Stimulated activated CD8-positive, alpha-beta memory T cell treated with anti-CD3 and anti-CD28 coated beads, Interleukin-15, amount 100 ng/mL, for 1 hour (primary cell): ENCODE data around the gene DENND4C.
"Not testable (repeated sequence)": the region's sequence is repeated elsewhere in the genome, so short reads cannot be mapped to it uniquely, and the experiment has no call there.

ENCODE experiments used
- DNase-seq: peaks from one replicate; pipeline ENCODE4 v3.0.0-alpha.2; 2020; ENCODE audit warnings: low read depth

Gene DENND4C

DNA sequence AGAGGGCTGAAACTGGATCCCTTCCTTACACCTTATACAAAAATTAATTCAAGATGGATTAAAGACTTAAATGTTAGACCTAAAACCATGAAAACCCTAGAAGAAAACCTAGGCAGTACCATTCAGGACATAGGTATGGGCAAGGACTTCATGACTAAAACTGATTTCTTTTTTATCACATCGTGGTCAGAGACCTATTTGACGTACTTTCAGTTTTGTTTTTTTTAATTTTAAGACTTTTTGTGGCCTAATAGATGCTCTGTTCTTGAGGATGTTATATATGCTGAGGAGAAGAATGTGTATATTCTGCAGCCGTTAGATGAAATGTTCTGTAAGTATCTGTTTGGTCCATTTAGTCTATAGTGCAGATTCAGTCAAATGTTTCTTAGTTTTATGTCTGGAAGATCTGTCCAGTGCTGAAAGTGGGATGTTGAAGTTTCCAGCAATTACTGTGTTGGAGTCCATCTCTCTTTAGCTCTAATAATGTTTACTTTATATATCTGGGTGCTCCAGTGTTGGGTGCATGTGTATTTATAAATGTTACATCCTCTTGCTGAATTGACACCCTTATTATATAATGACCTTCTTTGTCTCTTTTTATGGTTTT, 36.4 kb downstream of the DENND4C start:
- not testable (repeated sequence) for DNase-seq

DNA sequence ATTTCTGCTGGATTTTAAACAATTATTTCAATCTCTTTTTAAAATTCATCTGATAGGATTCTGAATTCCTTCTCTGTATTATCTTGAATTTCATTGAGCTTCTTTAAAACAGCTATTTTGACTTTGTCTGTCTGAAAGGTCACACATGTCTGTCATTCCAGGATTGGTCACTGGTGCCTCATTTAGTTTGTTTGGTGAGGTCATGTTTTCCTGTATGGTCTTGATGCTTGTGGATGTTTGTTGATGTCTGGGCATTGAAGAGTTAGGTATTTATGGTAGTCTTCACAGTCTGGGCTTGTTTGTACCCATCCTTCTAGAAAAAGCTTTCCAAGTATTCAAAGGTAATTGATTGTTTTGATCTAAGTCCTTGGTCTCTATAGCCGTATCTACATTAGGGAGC, 39.1 kb downstream of the DENND4C start:
- no peak for DNase-seq

DNA sequence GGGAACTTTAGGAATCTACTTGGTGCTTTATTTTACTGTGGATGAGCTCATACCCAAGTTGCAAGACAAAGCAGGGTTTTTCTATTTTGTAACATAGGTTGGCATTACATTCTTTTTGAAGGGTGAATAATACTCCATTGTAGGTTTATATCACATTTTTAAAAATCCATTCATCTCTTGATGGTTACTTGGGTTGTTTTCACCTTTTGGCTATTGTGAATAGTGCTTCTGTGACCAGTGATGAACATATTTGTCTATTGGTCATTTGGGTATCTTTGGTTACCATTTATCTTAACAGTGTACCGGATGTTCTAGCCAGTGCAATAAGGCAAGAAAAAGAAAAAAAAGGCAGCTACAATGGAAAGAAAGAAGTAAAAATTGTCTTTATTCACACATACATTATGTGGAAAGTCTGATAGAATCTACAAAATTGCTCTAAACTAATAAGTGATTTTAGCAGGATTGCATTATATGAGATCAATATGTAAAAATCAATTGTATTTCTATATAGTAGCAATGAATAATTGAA, 40.0 kb downstream of the DENND4C start:
- DNase-seq, result no peak

DNA sequence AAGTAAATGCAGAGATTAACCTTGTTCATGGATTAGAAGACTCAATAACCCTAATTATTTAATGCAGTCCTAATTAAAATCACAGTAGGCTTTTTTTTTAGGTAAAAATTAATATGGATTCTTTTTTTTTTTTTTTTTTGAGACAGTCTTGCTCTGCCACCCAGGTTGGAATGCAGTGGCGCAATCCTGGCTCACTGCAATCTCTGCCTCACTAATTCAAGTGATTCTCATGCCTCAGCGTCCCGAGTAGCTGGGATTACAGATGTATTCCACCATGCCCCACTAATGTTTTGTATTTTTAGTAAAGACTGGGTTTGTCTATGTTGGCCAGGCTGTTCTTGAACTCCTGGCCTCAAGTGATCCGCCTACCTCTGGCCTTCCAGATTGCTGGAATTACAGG, 40.6 kb downstream of the DENND4C start:
- DNase-seq, result no peak

DNA sequence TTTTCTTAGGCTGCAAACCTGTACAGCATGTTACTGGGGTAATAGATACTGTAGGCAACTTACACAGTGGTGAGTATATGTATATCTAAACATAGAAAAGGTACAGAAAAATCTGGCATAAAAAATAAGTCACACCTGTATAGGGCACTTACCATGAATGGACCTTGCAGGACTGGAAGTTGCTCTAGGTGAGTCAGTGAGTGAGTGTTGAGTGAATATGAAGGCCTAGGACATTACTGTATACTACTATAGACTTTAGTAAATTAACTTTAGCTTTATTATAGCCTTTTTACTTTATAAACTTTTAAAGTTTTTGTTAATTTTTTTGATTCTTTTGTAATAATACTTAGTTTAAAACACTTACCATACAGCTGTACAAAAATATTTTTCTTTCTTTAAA, 51.3 kb downstream of the DENND4C start:
- no peak for DNase-seq

DNA sequence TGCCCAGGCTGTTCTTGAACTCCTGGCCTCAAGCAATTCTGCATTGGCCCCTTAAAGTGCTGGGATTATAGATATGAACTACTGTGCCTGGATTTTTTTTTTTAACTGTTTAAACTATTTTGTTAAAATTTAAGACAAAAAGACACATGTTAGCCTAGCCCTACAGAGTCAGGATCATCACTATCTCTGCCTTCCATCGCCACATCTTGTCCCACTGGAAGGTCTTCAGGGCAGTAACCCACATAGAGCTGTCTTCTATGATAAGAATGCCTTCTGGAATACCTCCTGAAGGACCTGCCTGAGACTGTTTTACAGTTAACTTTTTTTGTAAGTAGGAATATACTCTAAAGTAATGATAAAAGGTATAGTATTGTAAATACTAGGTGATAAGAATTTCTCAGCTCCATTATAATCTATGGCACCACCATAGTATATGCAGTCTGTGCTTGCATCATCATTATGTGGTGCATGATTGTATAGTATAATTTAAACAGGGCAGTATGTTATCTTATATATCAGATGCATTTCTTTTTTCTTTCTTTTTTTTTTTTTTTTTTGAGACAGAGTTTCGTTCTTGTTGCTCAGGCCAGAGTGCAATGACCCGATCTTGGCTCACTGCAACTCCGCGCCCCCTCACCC, 52.7 kb downstream of the DENND4C start:
- no peak for DNase-seq

DNA sequence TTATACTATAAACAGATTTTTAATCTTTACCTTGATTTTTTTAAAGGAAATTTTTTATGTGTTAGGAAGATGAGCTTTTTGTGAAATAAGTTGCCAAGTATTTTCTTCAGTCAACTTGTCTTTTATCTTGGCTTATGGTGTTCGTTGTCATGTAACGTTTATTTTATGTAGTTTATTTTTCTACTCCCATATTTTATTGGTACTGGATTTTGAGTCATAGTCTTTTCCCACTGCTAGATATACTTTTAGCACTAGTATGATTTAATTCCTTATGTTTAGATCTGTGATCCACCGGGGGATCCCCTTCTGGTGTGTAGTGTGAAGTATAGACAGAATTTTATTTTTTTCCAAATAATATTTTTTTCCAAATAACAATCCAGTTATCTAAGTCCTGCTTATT, 54.2 kb downstream of the DENND4C start:
- DNase-seq, result no peak

DNA sequence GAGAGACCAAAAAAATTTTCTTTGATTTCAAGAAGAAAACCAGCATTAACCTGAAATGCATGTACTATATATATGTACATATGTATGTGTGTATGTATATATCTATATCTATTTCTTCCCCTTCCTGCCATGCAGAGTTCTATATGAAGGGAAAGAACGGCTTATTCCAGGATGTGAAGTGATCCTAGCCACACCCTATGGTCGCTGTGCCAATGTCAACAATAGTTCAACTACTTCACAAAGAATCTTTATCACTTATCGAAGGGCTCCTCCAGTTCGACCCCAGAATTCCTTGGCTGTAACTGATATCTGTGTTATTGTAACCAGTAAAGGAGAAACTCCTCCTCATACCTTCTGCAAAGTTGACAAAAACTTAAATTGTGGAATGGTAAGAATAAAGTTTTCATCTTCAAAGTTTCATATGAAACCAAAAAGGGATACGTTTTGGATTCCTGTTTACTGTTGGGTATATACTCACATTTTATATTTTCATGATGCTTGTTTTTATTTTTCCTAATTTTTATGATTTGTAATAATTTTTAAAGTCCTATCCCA, 56.2 kb downstream of the DENND4C start:
- DNase-seq, result no peak

DNA sequence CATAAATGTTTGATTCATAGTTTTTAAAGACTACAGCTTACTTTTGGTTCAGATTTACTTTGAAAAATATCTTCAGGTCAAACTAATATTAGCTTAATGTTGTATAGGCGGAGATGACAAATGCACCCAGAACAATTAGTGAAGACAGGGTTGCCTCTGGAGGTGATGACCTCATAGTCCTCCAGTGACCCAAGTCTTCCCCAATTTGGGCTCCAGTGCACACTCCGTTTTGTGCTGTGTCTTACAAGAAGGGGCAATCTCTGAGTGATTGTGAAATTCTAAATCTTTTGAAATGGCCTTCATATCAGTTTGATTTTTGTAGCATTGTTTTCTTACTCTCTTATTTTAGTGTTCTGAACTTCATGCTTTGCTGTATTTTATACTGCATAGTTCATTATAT, 57.6 kb downstream of the DENND4C start:
- DNase-seq, result no peak

DNA sequence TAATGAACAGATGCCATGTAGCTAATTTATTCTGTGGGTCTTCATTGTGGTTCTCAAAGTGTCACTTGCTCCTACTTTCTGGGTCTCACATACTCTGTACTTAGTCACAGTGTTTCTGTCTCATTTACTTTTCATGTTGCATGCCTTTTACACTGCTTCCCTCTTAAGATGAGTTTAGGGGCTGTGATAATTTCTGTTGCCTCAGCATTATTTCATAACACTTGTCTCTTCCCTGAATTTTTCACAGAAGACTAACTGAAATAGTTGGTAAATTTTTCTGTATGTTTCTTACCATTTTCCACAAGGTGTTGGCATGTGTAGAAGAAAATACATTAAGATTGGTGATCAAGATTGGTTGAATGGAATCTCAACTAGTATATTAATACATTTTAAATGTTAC, 59.6 kb downstream of the DENND4C start:
- no peak for DNase-seq

DNA sequence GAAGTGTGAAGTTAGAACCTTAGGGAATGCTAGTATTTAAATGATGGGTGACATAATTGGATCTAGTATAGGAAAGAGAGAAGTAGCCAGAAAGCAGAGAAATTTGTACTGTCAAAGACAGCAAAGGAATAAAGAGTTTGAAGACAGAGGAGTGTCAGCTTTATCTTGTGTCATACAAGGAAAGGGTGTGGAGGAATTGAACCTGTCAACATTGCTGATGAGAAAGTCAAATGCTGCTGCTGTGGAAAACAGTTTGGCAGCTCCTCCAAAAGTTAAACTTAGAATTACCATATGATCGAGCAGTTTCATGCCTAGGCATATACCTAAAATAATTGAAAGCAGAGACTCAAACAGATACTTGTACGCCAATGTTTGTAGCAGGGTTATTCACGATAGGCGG, 63.7 kb downstream of the DENND4C start:
- no peak for DNase-seq

DNA sequence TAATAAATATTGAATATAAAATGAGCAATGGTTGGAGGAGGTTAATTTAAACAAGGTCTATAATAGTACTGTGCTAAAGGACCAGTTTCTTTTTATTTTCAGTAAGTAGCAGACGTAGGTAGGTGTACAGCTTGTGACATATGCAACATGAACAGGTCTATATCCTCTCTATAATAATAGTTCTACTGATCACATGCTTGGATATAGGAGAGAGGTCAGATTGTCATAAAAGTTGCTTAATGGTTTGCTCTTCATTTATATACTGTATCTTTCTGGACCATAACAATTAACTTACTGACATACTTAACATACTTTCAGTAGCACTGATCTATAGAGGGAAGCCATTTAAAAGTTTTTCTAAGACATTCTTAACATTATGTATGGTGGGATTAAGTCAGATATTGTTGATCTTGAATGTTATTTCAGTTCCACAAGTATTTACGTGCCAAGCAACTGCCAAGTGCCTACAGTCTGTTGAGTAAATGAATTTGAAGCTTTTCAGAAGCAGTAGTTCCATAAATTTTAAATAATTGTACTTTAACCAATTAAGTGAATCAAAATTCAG, 68.0 kb downstream of the DENND4C start:
- no peak for DNase-seq

DNA sequence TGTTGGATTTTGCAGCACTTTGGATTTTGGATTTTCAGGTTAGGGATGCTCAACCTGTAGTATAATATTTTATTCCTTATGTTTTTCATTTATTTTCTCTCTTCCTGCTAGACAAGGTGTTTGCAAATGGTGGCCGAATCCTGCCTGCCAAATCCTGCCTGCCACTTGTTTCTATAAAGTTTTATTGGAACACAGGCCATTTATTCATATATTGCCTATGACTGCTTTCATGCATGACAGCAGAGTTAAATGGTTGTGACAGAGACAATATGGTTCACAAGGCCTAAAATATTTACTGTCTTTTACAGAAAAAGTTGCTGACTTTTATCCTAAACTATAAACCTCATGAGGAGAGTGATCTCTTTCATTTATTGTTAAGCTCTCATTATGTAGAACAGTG, 72.7 kb downstream of the DENND4C start:
- DNase-seq, result no peak

DNA sequence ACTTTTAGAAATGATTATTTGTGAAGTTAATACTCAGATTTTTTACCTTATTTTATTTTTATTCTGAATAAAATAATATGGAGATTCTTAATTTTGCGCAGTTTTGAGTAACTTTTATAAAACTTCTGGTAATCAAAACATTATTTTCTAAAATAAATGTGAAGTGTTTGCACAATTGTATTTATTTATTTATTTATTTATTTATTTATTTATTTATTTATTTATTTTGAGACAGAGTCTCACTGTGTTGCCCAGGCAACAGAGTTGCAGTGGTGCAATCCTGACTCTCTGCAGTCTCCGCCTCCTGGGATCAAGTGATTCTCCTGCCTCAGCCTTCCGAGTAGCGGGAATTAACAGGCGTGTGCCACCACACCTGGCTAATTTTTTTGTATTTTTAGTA, 76.1 kb downstream of the DENND4C start:
- DNase-seq, result no peak

DNA sequence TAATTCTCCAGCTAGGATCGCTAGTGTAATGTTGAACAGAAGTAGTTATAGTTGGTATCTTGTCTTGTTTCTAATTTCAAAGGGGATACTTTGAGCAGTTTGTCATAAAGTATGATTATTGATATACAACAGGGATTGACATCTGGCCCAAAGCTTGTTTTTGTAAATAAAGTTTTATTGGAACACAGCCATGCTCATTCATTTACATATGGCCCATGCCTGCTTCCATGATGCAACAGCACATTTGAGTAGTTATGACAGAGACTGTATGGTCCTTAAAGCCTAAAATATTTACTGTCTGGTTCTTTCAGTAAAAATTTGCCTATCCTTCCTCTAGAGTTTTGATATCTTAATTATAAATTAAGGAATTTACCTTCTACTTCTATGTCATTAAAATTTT, 79.8 kb downstream of the DENND4C start:
- DNase-seq, result no peak

DNA sequence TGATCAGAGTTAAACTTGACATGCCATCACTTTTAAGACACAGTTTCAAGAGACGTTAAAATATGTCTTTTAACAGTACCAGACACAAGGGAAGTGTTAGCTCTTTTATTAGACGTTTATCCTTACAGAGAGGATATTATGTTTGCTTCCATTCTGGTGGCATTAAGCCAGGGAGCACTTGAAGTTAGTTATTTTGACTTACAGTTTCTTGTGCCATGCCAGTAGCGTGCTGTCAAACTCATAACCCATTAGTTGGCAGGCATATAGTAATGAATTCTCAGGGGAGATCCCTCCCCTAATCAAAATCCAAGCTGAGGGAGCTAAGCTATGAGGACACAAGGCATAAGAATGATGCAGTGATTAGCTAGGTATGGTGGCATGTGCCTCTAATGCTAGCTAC, 83.1 kb downstream of the DENND4C start:
- no peak for DNase-seq

DNA sequence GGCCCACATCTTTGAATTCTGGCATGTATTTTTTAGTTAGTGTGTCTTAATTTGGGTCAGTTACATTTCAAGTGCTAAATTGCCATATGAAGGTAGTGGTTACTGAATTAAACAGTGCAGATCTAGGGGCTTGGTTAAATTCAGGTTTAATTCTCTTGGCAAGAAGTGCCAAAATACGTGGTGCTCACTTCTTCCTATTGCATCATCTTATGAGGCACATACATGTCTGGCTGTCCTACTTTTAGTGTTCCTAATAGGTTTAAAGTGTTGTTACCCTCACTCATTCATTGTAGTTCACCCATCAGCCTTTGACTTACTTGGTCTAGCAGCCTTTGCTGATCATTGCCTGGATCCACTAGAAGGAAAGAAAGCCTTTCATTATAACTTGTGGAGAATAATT, 90.0 kb downstream of the DENND4C start:
- no peak for DNase-seq

DNA sequence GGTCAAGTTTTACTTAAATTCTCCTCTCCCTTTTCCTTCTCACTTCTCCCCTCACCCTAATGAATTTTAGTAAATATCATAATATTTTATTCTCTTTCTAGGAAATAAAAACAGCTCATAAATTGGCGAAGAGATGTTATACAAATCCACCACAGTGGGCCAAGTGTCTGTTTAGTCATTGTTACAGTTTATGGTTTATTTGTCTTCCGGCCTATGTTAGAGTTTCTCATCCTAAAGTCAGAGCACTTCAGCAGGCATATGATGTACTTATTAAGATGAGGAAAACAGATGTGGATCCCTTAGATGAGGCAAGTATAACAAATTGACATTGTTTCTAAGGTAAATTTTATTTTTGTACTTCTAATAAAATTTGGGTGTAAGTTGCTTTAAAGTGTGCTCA, 101.4 kb downstream of the DENND4C start:
- DNase-seq, result no peak

DNA sequence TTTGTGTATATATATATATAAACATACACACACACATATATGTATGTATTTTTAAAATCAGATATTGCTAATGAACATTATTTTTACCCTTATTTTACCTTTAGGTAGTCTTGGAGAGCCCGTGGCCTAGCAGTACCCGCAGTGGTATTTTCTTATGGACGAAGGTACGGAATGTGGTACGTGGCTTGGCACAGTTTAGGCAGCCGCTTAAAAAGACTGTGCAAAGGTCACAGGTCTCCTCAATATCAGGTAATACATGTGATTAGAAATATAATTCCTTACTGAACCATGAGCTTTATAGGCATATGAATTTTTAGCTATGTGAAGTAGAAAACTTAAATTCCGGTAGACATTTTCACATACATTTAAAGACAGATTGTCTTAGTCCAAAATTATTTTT, 105.7 kb downstream of the DENND4C start:
- DNase-seq, result no peak

DNA sequence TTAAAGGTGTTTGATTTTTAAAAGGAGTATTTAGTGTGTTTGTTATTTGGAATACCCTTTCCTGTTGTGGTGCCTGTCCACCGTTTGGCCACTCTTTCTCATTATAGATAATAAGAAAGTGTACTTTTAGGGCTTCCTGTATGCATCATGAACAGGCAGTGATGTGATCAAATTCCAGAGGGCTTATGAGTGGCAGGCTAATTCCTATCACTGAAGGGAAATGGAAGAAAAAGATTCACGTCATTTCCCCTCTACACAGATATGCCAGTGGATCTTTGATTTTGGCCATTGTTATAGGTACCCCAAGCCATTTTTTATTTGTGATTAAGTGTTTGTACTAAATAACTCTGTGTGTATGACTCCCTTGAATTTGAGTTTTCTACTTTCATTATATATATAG, 112.5 kb downstream of the DENND4C start:
- no peak for DNase-seq

DNA sequence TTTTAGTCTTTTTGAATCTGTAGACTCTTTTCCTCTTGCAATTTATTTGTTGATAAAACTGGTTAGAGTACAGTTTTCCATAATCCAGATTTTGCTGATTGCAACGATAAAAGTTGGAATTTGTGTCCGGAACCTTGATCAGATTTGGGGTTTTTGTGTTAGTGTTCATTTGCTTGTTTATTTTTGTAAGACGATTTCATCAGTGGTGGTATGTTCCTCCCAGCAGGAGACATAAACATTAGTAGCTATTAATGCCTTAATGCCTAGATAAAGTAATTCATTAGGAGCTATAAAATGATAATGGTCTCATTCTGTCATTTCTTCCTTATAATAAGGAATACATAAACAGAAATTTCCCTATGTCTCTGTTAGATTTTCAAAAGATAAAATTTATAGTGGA, 128.2 kb downstream of the DENND4C start:
- DNase-seq, result no peak

DNA sequence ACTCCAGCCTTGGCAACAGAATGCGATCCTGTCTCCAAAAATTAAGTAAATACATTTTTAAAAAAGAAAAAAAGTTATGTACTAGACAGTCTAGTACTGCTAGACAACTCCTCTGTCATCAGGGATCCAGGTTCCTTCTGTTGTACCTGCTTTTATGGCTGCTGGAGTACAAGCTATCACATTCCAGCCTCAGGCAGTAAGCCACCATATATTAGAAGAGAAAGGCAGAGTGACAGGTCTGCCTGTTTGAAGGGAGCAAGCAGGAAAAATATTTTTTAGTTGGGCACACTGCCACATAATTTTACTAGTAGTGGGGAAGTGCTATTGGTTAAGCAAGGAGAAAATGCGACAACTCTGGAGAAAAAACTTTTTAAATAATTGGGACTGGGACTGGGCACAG, 138.6 kb downstream of the DENND4C start:
- DNase-seq, result no peak

DNA sequence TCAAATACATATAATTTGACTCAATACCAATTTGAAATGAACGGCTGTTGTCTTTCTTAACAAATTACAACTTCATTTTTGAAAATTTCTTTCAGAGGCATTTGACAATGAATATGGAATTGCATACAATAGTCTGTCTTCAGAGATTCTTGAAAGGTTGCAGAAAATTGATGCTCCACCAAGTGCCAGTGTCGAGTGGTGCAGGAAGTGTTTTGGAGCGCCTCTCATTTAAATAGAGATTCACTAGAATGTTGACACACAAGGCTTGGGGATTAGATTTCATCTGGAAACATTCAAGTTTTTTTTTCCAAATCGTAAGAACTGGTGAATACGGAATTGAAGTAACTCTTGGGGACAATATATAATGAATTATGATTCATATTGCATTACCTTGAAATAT, 141.4 kb downstream of the DENND4C start:
- no peak for DNase-seq

DNA sequence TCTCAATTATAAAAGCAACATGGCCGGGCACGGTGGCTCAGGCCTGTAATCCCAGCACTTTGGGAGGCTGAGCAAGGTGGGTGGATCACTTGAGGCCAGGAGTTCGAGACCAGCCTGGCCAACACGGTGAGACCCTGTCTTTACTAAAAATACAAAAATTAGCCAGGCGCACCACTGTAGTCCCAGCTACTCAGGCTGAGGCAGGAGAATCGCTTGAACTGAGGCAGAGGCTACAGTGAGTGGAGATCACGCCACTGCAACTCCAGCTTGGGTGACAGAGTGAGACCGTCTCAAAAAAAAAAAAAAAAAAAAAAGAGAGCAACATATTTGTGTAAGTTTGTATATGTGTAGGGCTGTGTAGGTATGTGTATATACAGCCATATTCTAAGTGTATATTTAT, 142.1 kb downstream of the DENND4C start:
- DNase-seq, result no peak
